Stimulated activated CD4-positive, alpha-beta T cell treated with anti-CD3 and anti-CD28 coated beads, Interleukin-1b, Interleukin-23, amount 100 ng/mL, for 1 hour (primary cell): ENCODE data around the gene ARHGAP23.

ENCODE experiments used
- DNase-seq, 2 donors: peaks; one replicate each; pipeline ENCODE4 v3.0.0-alpha.2; 2020; ENCODE audit warnings: low read depth in 2 of 2

ARHGAP23 gene

GRCh38 chr17:38549285-38549684 lies 121.0 kb downstream of the ARHGAP23 start:
- no peak for DNase-seq

GRCh38 chr17:38550661-38551060 lies 122.4 kb downstream of the ARHGAP23 start:
- no peak for DNase-seq

GRCh38 chr17:38551121-38551520 lies 122.9 kb downstream of the ARHGAP23 start:
- no peak for DNase-seq

- DNase-seq: no peak
These were observed 124.1 kb downstream of the ARHGAP23 start for GRCh38 chr17:38552343-38552742.

DNA sequence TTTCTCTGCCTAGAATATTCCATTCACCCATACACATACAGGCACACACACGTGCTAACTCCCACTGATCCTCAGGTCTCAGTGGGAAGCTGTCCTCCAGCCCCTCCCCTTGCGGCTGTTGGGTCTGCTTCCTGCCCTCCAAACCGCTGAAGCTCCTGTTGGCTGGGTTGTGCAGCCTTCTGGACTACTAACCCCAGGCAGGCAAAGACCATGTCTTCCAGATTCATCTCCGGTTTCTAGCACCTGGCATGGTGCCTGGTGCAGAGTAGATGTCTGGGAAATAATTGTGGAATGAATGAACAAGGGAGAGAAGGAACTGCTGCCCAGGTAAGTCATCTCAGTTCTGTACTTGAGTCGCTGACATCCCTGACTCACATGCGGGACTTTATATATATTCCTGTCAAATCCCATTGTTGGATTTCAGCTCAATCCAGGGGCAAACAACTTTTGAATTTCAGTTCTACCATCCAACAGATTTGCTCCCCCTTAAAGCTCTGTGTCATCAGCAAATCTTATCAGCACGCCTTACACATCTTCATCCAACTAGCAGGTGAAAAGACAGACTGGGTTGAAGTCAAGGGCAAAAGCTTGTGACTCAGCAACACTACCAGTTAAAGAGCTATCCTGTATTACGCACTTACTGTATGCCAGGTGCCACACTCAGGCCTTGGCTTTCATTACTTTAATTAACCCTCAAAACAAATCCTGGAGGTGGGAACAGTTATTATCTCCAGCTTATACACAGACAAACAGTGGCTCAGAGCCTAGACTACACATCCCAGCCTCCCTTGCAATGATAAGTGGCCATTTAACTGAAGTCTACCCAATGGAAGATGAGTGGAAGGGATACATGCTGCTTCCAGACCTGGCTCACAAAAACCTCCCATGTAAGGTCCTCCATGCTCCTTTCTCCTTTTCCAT lies 126.4 kb downstream of the ARHGAP23 start:
- no peak for DNase-seq

DNA sequence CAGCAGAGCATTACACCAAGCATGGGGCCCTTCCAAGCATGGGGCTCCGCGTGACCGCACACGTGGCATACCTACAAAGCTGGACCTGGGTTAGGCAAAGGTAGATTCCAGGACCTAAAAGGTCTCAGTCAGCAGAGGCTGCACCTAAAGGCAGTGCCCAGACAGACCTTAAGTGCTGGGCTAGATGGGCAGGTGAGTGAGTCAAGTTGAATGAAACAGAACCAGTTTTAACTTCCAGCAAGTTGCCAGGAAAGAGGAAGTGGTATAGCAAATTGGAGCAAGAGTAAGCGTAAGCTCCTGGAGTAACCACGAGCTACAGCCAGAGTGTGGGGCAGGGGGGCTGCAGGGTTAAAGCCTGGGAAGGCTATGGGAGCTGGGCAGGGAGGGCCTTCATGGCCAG lies 128.0 kb downstream of the ARHGAP23 start:
- no peak for DNase-seq

GRCh38 chr17:38557396-38557795 lies 129.1 kb downstream of the ARHGAP23 start:
- DNase-seq: no peak

- DNase-seq: peak; percentile 82 to 83
These were observed 129.8 kb downstream of the ARHGAP23 start for GRCh38 chr17:38557836-38558727.

DNA sequence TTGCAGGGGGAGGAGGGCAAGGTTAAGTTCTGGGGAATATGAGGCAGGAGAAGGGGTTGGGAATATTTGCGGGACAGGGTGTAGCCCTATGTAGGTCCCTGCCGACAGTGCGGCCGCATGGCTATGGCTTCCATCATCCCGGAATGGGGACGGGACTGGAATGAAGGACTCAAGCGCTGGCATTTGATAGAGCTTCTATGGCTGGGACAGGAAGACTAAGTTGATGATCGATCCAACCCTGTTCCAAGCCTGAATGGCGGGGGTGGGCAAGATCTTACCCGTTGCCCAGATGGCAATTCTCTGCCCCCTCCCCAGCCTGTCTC lies 130.4 kb downstream of the ARHGAP23 start:
- no peak for DNase-seq

DNA sequence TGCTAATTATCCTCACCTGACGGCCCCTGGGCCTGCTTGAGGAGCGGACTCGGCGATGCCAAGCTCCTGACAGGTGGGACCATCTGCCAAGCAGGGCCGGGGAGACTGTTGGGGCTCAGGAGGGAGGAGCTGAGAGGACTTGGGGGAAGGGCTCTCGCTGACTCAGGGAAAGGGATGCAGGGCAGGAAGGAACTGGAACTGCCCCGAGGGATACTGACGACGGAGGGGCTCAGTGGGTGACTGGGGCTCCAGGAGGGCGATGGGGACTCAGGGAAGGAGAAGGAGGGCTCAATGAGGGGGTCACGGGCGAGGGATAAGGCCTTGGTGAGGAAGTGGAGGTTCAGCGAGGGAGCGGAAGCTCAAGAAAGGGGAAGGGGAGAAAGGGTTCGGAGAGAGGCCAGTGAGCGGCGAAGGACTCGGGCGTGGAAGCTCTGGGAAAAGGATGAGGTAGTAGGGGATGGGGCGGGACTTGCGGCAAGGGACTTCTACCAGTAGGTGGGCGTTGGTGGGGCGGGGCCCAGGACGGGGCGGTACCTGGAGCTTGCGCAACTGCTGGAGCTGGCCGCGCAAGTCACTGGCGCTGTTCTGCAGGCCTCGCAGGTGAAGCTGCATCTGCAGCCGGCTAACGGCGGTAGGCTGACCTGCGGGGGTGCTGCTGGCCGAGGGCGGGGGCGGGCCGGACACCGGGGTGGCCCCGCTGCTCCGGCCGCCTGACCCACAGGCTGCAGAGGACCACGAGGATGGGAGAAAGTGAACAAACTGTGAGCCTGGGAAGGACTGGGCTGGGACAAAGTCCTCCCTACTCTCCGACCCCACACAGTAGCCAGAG lies 131.0 kb downstream of the ARHGAP23 start:
- peak; percentile 68 to 88 for DNase-seq

DNA sequence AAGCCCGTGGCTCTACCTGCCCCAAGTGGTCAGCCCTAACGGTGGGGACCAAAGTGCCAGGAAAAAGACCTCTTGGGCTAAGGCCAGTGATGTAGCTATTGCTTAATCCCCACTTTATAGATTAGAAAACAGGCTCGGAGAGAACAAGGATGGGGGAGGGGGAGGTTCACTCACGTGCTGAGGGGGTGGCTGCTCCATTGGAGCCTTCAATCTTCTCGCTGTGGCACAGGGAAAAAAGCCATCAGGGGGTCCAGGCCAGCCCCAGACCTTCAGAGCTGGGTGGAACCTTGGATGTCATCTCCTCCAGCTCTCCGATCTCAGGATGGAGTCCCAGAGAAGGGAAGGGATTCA lies 131.6 kb downstream of the ARHGAP23 start:
- no peak for DNase-seq

GRCh38 chr17:38560503-38561318 lies 132.4 kb downstream of the ARHGAP23 start:
- no peak for DNase-seq

DNA sequence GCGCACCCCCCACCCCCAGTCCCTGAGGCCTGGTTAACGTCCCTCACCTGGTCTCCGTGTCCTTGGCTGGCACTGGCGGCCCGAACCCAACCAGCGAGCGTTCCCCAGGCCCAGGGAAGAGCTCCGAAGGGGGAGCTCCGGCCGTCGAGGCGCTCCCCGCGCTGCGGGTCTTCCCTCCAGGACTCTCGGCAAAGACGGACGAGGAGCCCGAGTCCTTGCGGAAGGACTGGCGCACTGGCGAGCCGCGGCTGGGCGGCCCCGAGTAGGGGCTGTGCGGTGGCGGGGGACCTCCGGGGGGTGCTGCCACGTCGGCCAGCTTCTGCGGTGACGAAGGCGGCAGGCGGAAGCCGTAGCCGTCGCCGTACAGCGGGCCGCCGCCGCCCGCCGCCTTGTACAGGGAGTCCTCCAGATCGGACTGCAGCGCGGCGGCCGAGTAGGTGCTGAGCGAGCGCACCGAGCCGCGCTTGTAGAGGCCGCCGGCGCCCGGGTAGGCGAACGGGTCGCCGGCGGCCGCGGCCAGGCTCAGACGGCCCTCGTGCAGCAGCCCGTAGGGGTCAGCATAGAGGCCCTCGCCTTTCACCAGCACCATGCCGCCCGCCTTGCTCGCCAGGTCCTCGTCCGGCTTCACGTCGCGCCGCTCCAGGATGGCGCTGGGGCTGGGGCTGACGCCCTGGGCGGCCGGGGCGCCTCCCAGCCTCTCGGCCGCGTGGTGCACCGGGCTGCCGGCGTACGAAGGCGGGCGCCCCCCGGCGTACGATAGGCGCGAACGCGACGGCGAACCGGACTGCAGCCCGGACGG lies 133.4 kb downstream of the ARHGAP23 start:
- no peak for DNase-seq
